DMS153 treated with DMSO at 0.1 percent for 48 hours (cell line): Measurements from ENCODE around the gene SUSD5.

Source experiments
- DNase-seq: peaks from one replicate; lab custom pipeline; 2025; ENCODE audit not compliant: unreplicated experiment; lab: John Stamatoyannopoulos, UW

The SUSD5 gene

GRCh38 chr3:33218446-33219174 is at the start of gene SUSD5:
TSS of gene SUSD5 (minus strand) at chr3:33218810. CDS start at chr3:33218797, 13 bp downstream.
- no peak for DNase-seq

GRCh38 chr3:33260104-33260503 is 41.5 kb upstream of the SUSD5 start:
- no peak for DNase-seq

GRCh38 chr3:33256249-33256648 is 37.6 kb upstream of the SUSD5 start:
- no peak for DNase-seq

- no peak for DNase-seq
Measured at GRCh38 chr3:33250712-33251111, 32.1 kb upstream of the SUSD5 start.

- no peak for DNase-seq
Measured at GRCh38 chr3:33246786-33247185, 28.2 kb upstream of the SUSD5 start.

- DNase-seq, result no peak
Measured at GRCh38 chr3:33240261-33240660, 21.7 kb upstream of the SUSD5 start.

- no peak for DNase-seq
Measured at GRCh38 chr3:33238923-33239322, 20.3 kb upstream of the SUSD5 start.

- DNase-seq, result no peak
Measured at GRCh38 chr3:33237439-33237838, 18.8 kb upstream of the SUSD5 start.

- no peak for DNase-seq
Measured at GRCh38 chr3:33236005-33236404, 17.4 kb upstream of the SUSD5 start.

GRCh38 chr3:33233884-33234283 is 15.3 kb upstream of the SUSD5 start:
- DNase-seq, result no peak

- DNase-seq, result no peak
Measured at GRCh38 chr3:33231756-33232465, 13.3 kb upstream of the SUSD5 start.

- DNase-seq, result no peak
Measured at GRCh38 chr3:33229947-33230346, 11.3 kb upstream of the SUSD5 start.

GRCh38 chr3:33229066-33229465 is 10.5 kb upstream of the SUSD5 start:
- DNase-seq, result no peak

GRCh38 chr3:33221241-33221640 is 2.6 kb upstream of the SUSD5 start:
- DNase-seq, result no peak

GRCh38 chr3:33219175-33219487 is 521 bp upstream of the SUSD5 start:
- no peak for DNase-seq

GRCh38 chr3:33217866-33218445 is 654 bp downstream of the SUSD5 start:
- DNase-seq, result no peak

- DNase-seq, result no peak
Measured at GRCh38 chr3:33215739-33216138, 2.9 kb downstream of the SUSD5 start.

- DNase-seq, result no peak
Measured at GRCh38 chr3:33212406-33212805, 6.2 kb downstream of the SUSD5 start.

- no peak for DNase-seq
Measured at GRCh38 chr3:33211444-33211843, 7.2 kb downstream of the SUSD5 start.

GRCh38 chr3:33209357-33209756 is 9.3 kb downstream of the SUSD5 start:
- DNase-seq, result no peak

- no peak for DNase-seq
Measured at GRCh38 chr3:33202711-33203457, 15.7 kb downstream of the SUSD5 start.

GRCh38 chr3:33201195-33201594 is 17.4 kb downstream of the SUSD5 start:
- DNase-seq, result no peak
